ENCODE results near the gene SV2B. TPM values are rescaled to one million over a fixed set of nuclear protein-coding genes. Genes with fewer than 3 reads are reported as not detected.

SV2B gene
- total and polyA plus RNA-seq, 2 donors: 1.2 to 4.5 TPM

- no peaks in the 10 kb centered on the region for H3K36me3 ChIP-seq (ENCODE audit: insufficient read depth)
- no peak for DNase-seq (ENCODE audit: extremely low spot score)
- no peak overlapping the region for H3K4me3 ChIP-seq (ENCODE audit: low read depth, low read length)
- H3K27ac ChIP-seq (ENCODE audit: low read depth): no peak overlapping the region
- 78% methylated on average over 5 of the region's 5 CpGs for WGBS
- no peaks in the 10 kb centered on the region for H3K4me1 ChIP-seq (ENCODE audit: insufficient read depth)
Measured at GRCh38 chr15:91200101-91200754, 100.2 kb downstream of the SV2B start.

GRCh38 chr15:91202510-91203102, 102.5 kb downstream of the SV2B start:
- no peaks in the 10 kb centered on the region for H3K36me3 ChIP-seq (ENCODE audit: insufficient read depth)
- no peak for DNase-seq (ENCODE audit: extremely low spot score)
- H3K4me3 ChIP-seq (ENCODE audit: low read depth, low read length): no peak overlapping the region

GRCh38 chr15:91203619-91204203, 103.7 kb downstream of the SV2B start:
- WGBS: 57% methylated on average over 7 of the region's 7 CpGs
- Histone ChIP-seq H3K4me1 (ENCODE audit: insufficient read depth) (no peaks in the 10 kb centered on the region), H3K4me3 (ENCODE audit: low read depth, low read length) (no peak overlapping the region), H3K36me3 (ENCODE audit: insufficient read depth) (no peaks in the 10 kb centered on the region), H3K27ac (ENCODE audit: low read depth) (no peak overlapping the region)
- no peak for DNase-seq (ENCODE audit: extremely low spot score)

More at GRCh38 chr15:91202510-91203102, 102.5 kb downstream of the SV2B start:
- Histone ChIP-seq H3K27ac (ENCODE audit: low read depth) (no peak overlapping the region), H3K4me1 (ENCODE audit: insufficient read depth) (no peaks in the 10 kb centered on the region)

GRCh38 chr15:91208371-91208770, 108.3 kb downstream of the SV2B start:
- H3K27ac ChIP-seq (ENCODE audit: low read depth): no peak overlapping the region
- no peak for DNase-seq (ENCODE audit: extremely low spot score)
- H3K4me1 ChIP-seq (ENCODE audit: insufficient read depth): no peaks in the 10 kb centered on the region
- no peaks in the 10 kb centered on the region for H3K36me3 ChIP-seq (ENCODE audit: insufficient read depth)
- 44% methylated on average over 1 of the region's 1 CpG for WGBS
- no peak overlapping the region for H3K4me3 ChIP-seq (ENCODE audit: low read depth, low read length)

GRCh38 chr15:91209318-91209717, 109.3 kb downstream of the SV2B start:
- WGBS: 34% methylated on average over 4 of the region's 4 CpGs
- Histone ChIP-seq H3K4me1 (ENCODE audit: insufficient read depth) (no peaks in the 10 kb centered on the region), H3K4me3 (ENCODE audit: low read depth, low read length) (no peak overlapping the region), H3K36me3 (ENCODE audit: insufficient read depth) (no peaks in the 10 kb centered on the region), H3K27ac (ENCODE audit: low read depth) (no peak overlapping the region)
- DNase-seq (ENCODE audit: extremely low spot score): no peak

- Histone ChIP-seq H3K4me3 (ENCODE audit: low read depth, low read length) (no peak overlapping the region), H3K36me3 (ENCODE audit: insufficient read depth) (no peaks in the 10 kb centered on the region), H3K4me1 (ENCODE audit: insufficient read depth) (no peaks in the 10 kb centered on the region), H3K27ac (ENCODE audit: low read depth) (no peak overlapping the region)
- WGBS: 31% methylated on average over 3 of the region's 3 CpGs
- no peak for DNase-seq (ENCODE audit: extremely low spot score)
Measured at GRCh38 chr15:91209726-91210125, 109.7 kb downstream of the SV2B start.

- Histone ChIP-seq H3K4me3 (ENCODE audit: low read depth, low read length) (no peak overlapping the region), H3K27ac (ENCODE audit: low read depth) (no peak overlapping the region), H3K36me3 (ENCODE audit: insufficient read depth) (no peaks in the 10 kb centered on the region), H3K4me1 (ENCODE audit: insufficient read depth) (no peaks in the 10 kb centered on the region)
- no peak for DNase-seq (ENCODE audit: extremely low spot score)
- 70% methylated on average over 11 of the region's 11 CpGs for WGBS
Measured at GRCh38 chr15:91214675-91215590, 114.9 kb downstream of the SV2B start.

GRCh38 chr15:91216000-91216399, 115.9 kb downstream of the SV2B start:
- WGBS: 45% methylated on average over 3 of the region's 3 CpGs

GRCh38 chr15:91219206-91219605, 119.1 kb downstream of the SV2B start:
- no peak overlapping the region for H3K4me3 ChIP-seq (ENCODE audit: low read depth, low read length)
- 54% methylated on average over 1 of the region's 1 CpG for WGBS
- no peak for DNase-seq (ENCODE audit: extremely low spot score)
- H3K4me1 ChIP-seq (ENCODE audit: insufficient read depth): no peaks in the 10 kb centered on the region
- H3K36me3 ChIP-seq (ENCODE audit: insufficient read depth): no peaks in the 10 kb centered on the region
- no peak overlapping the region for H3K27ac ChIP-seq (ENCODE audit: low read depth)

More at GRCh38 chr15:91216000-91216399, 115.9 kb downstream of the SV2B start:
- Histone ChIP-seq H3K27ac (ENCODE audit: low read depth) (no peak overlapping the region), H3K4me3 (ENCODE audit: low read depth, low read length) (no peak overlapping the region), H3K36me3 (ENCODE audit: insufficient read depth) (no peaks in the 10 kb centered on the region), H3K4me1 (ENCODE audit: insufficient read depth) (no peaks in the 10 kb centered on the region)
- no peak for DNase-seq (ENCODE audit: extremely low spot score)

GRCh38 chr15:91222052-91222451, 122.0 kb downstream of the SV2B start:
- no peaks in the 10 kb centered on the region for H3K4me1 ChIP-seq (ENCODE audit: insufficient read depth)
- no peak overlapping the region for H3K27ac ChIP-seq (ENCODE audit: low read depth)
- 85% methylated on average over 8 of the region's 8 CpGs for WGBS
- H3K36me3 ChIP-seq (ENCODE audit: insufficient read depth): no peaks in the 10 kb centered on the region
- DNase-seq (ENCODE audit: extremely low spot score): no peak
- no peak overlapping the region for H3K4me3 ChIP-seq (ENCODE audit: low read depth, low read length)

- DNase-seq (ENCODE audit: extremely low spot score): no peak
- Histone ChIP-seq H3K4me3 (ENCODE audit: low read depth, low read length) (no peak overlapping the region), H3K27ac (ENCODE audit: low read depth) (no peak overlapping the region), H3K4me1 (ENCODE audit: insufficient read depth) (no peaks in the 10 kb centered on the region), H3K36me3 (ENCODE audit: insufficient read depth) (no peaks in the 10 kb centered on the region)
- 71% methylated on average over 3 of the region's 3 CpGs for WGBS
Measured at GRCh38 chr15:91223863-91224262, 123.8 kb downstream of the SV2B start.

GRCh38 chr15:91224755-91225380, 124.8 kb downstream of the SV2B start:
- WGBS: 60% methylated on average over 7 of the region's 7 CpGs

GRCh38 chr15:91225741-91226140, 125.7 kb downstream of the SV2B start:
- no peak overlapping the region for H3K27ac ChIP-seq (ENCODE audit: low read depth)
- DNase-seq (ENCODE audit: extremely low spot score): no peak
- no peak overlapping the region for H3K4me3 ChIP-seq (ENCODE audit: low read depth, low read length)
- no peaks in the 10 kb centered on the region for H3K4me1 ChIP-seq (ENCODE audit: insufficient read depth)
- H3K36me3 ChIP-seq (ENCODE audit: insufficient read depth): no peaks in the 10 kb centered on the region
- 29% methylated on average over 5 of the region's 5 CpGs for WGBS

More at GRCh38 chr15:91224755-91225380, 124.8 kb downstream of the SV2B start:
- DNase-seq (ENCODE audit: extremely low spot score): no peak
- H3K4me1 ChIP-seq (ENCODE audit: insufficient read depth): no peaks in the 10 kb centered on the region
- no peaks in the 10 kb centered on the region for H3K36me3 ChIP-seq (ENCODE audit: insufficient read depth)
- no peak overlapping the region for H3K27ac ChIP-seq (ENCODE audit: low read depth)
- no peak overlapping the region for H3K4me3 ChIP-seq (ENCODE audit: low read depth, low read length)

All from urinary bladder (tissue), 4 donors.